NCI-H146 treated with DMSO at 0.1 percent for 48 hours (cell line): ENCODE measurements around the gene OXNAD1.

Experiments used
- DNase-seq: peaks from one replicate; lab custom pipeline; 2025; ENCODE audit not compliant: unreplicated experiment; lab: John Stamatoyannopoulos, UW

The OXNAD1 gene

DNA sequence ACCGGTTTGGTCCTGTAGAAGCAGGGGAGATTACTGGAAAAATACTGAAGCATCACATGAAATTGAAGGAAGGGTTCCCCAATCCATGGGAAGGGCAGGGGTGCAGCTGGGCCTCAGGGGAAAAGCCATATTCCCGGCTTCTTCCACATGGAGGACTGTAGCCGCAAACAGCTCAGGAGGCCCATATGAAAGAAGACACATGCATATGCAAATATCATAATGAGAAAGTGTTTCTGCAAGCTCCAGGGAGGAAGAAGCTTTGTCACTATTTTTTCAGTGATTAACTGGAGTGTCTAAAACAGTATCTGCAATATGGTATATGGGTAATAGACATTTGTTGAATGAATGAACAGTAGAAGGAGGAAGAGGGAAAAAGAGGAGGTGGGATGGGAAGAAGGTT, 19.4 kb upstream of the OXNAD1 start:
- DNase-seq, result no peak

- peak; percentile 62 for DNase-seq
Observed at GRCh38 chr3:16247282-16248061, 17.5 kb upstream of the OXNAD1 start.

- DNase-seq, result no peak
Observed at GRCh38 chr3:16248556-16248955, 16.5 kb upstream of the OXNAD1 start.

DNA sequence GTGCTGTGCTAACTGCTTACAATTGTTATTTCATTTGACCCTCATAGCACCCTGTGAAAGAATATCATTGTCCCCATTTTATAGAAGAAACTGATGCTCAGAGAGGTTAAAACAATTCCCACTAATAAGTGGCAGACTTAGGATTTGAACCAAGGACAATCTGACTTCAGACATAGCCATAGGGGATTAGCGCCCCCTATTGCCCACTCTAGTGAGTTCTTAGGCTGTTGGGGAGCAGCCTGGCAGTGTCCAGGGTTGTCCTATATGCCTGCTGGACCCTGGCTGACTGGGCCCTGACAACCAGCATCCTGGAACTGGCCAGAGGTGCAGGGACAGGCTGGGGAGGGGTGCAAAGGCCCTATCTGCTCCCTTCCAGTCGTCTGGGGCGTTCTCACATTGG, 15.7 kb upstream of the OXNAD1 start:
- DNase-seq, result no peak

- no peak for DNase-seq
Observed at GRCh38 chr3:16249886-16250285, 15.1 kb upstream of the OXNAD1 start.

GRCh38 chr3:16251316-16252085, 13.5 kb upstream of the OXNAD1 start:
- no peak for DNase-seq

DNA sequence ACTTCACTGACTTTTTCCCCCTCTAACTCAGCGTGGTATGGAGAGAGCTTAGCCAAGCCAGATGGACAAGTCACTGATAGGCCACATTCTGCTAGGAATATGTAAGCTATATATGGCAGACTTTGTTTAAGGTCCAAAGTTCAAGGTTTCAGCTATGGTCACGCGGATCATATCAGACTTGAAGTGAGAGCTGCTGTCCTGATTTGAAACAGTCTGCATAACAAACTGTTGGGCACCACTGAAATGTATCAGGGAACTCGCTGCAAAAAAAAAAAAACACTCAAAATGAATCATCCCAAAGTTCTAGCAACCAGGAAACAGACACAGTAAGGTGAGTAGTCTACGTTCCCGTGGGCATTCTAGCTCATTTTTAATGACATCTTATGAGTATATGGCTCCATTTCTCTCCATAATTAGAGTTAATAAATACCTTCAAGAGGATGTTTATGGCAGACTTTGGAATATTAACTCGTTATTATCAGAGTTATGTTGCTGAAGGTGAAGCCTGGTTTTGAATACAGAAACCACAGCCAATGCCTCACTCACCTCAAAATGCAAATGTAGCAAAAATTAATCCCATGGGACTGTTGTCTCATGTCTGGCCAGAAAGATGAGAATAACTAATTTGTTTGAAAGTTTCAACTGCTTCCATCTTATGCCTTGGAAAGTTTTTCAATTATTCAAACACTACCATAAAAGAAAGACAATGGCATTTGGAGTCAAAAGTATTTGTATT, 12.6 kb upstream of the OXNAD1 start:
- no peak for DNase-seq

- DNase-seq, result no peak
Observed at GRCh38 chr3:16252988-16253387, 12.0 kb upstream of the OXNAD1 start.

- no peak for DNase-seq
Observed at GRCh38 chr3:16253601-16254000, 11.4 kb upstream of the OXNAD1 start.

DNA sequence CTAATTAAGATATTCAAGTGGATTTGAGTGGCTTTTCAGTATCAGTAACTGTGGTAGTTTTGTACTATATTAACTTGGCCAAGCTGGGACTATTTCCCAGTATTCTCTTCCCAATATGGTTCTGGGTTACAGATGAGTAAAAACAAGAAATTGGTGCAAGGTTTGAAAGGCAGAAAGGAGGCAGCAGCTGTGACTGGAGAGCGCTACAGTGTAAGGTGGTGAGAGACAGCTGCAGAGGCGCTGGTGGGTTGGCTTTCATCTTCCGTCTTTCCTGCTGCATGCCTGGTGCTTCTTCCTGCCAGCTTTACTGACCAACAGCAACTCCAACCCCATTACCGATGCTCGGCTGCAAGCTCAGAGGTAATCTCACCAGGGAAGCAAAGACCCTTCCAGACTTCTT, 10.1 kb upstream of the OXNAD1 start:
- peak; percentile 13 for DNase-seq

DNA sequence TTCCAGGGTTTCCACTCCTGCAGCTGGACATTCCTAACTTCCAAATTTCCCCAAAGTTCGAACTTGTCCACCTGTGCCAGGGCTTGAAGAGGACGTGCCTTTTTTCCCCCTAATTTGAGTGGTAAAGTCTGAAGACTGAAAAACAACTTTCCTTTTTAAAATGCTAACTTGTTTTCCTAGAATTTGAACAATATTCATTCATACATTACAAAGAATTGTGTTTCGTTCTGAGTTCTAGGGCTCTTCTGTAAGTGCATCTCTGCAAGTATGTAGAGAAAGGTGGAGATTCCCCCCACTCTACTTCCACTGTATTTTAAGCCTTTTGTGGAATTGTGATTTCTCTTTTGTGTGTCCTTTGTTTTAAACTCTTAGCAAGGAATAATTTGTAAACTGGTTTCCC, 9.7 kb upstream of the OXNAD1 start:
- DNase-seq, result no peak

- DNase-seq, result peak; percentile 88
Observed at GRCh38 chr3:16255726-16256125, 9.3 kb upstream of the OXNAD1 start.

- no peak for DNase-seq
Observed at GRCh38 chr3:16257309-16257708, 7.7 kb upstream of the OXNAD1 start.

DNA sequence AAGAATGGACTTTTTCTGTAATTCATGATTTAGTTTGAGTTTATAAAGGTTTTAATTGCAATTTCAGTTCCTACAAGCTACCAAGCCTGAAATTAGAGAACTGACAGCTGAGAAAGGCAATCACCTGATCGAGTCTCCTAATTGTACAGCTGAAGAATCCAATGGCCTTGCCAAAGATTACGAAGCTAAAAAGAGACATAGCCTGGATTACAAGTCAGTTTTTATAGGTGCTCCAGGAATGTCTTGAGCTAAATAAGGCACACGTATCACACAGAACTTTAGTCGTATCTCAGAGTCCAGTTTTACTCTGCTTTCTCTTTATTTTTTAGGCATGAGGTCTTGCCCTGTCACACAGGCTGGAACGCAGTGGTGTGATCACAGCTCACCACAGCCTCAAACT, 6.8 kb upstream of the OXNAD1 start:
- DNase-seq, result no peak

DNA sequence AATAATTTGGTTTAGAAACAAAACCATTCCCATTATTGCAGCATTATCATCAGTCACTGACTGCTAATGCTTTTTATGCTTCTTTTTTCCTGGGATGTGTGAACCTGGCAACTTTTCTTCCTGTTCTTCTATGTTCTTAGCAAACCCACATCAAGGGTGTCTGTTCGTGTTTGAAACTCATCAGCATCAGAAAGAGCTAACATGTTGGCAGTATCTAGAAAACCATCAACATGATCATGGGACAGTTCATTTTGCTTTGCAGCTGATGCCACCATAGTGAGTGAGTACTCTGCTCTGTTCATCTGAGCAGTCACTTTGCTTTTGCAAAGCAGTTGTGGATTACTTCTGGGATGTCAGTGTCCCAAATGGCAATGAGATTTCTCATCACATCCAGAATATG, 6.1 kb upstream of the OXNAD1 start:
- DNase-seq, result no peak

DNA sequence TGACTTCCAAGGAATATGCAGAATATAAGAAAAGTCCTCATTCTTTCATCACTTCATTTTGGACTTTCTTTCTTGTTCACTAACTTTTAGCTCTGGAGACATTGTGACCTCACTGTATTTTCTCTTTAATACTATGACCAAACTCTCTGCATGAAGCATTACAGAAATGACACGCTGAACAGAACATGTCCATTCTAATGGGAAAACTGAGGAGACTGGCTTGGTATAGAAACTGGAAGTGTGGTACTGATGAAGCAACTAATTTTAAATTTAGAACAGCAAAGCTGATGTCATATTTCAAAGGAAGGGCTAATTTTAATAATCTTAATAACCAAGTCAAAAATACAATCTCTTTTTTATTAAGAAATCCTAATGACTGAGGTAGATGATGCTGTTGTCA, 5.0 kb upstream of the OXNAD1 start:
- DNase-seq, result no peak

- DNase-seq, result no peak
Observed at GRCh38 chr3:16262174-16262573, 2.8 kb upstream of the OXNAD1 start.

DNA sequence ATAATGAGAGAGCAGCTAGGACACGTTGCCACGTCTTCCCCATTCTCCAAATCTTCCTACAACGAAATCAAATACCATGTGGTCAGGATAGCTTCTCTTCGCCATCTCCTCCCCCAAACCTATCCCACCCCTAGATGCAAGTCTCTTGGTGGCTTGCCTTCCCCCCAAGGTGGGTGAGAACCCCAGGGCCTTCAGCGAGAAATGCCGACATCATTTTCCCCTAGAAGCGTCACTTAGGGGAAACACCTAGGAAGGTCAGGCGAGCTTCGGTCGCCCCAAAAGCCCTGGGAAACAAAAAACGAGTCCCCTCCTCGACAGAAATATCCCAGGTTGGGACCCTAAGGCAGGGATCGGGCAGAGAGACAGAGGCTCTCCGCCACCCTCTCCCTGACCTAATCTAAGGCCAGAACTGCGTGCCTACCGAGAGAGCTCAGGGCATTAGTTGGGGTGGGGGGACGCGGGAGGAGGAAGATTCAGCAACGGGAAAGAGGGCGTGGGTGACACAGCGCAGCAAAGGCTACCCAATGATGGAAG, 771 bp upstream of the OXNAD1 start:
- DNase-seq, result no peak

- DNase-seq, result no peak
Observed at GRCh38 chr3:16265455-16265786, 409 bp downstream of the OXNAD1 start.

- no peak for DNase-seq
Observed at GRCh38 chr3:16266714-16267113, 1.7 kb downstream of the OXNAD1 start.

- no peak for DNase-seq
Observed at GRCh38 chr3:16270855-16271254, 5.8 kb downstream of the OXNAD1 start.

GRCh38 chr3:16272588-16272987, 7.6 kb downstream of the OXNAD1 start:
- DNase-seq, result no peak
